ENCODE measurements around the gene COL4A2.

The COL4A2 gene

DNA sequence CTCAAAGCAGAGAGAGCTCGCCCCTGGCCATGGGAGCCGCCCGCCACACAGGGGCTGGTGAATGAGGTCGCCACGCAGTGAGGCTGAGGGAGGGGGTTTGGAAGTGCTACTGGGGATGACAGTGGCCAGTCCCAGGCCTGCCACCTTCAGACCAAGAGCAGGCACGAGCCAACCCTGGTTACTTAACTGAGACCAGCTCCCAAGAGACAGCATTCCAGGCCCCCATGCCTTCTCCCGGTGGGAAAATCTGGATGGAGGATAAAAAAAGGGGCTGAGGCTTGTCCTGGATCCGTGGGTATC, 211.1 kb downstream of the COL4A2 start:
- Histone ChIP-seq H3F3A (ENCODE audit: low read depth) (no peaks in the 10 kb centered on the region), H3K79me2 (ENCODE audit: insufficient read depth, low read length) (peaks cover 8% of the 10 kb centered on the region; the same call in 1 of the 2 replicates), H3K36me3 (ENCODE audit: insufficient read depth, low read length) (peaks cover 34% of the 10 kb centered on the region; the same call in 1 of the 2 replicates), H3K9me2 (replicated peaks; ENCODE audit: low read depth, low read length) (no peaks in the 10 kb centered on the region), H3K4me2 (ENCODE audit: low read depth, low read length, poor library complexity, severe bottlenecking) (no peak overlapping the region), H3K27me3 (ENCODE audit: insufficient read depth, low read length, poor library complexity, severe bottlenecking) (no peaks in the 10 kb centered on the region), H3K4me3 (ENCODE audit: low read length, poor library complexity, severe bottlenecking) (no peak overlapping the region), H4K20me1 (ENCODE audit: insufficient read depth, low read length, poor library complexity, severe bottlenecking) (no peaks in the 10 kb centered on the region), H3K4me1 (ENCODE audit: insufficient read depth, low read length, poor library complexity, severe bottlenecking) (peaks cover 12% of the 10 kb centered on the region), H2AFZ (ENCODE audit: low read length) (no peak overlapping the region), H3K9me3 (ENCODE audit: insufficient read depth, low read depth, low read length) (no peaks in the 10 kb centered on the region), H3K9ac (ENCODE audit: low read depth, low read length, poor library complexity, severe bottlenecking) (no peak overlapping the region)
- no peak for TF ChIP-seq EZH2phosphoT487 (IDR thresholded peaks at IDR 0.05; ENCODE audit: borderline replicate concordance)
- TF ChIP-seq, protein P1, sequence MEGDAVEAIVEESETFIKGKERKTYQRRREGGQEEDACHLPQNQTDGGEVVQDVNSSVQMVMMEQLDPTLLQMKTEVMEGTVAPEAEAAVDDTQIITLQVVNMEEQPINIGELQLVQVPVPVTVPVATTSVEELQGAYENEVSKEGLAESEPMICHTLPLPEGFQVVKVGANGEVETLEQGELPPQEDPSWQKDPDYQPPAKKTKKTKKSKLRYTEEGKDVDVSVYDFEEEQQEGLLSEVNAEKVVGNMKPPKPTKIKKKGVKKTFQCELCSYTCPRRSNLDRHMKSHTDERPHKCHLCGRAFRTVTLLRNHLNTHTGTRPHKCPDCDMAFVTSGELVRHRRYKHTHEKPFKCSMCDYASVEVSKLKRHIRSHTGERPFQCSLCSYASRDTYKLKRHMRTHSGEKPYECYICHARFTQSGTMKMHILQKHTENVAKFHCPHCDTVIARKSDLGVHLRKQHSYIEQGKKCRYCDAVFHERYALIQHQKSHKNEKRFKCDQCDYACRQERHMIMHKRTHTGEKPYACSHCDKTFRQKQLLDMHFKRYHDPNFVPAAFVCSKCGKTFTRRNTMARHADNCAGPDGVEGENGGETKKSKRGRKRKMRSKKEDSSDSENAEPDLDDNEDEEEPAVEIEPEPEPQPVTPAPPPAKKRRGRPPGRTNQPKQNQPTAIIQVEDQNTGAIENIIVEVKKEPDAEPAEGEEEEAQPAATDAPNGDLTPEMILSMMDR (conservative IDR thresholded peaks at IDR 0.05; ENCODE audit: low read length), result no peak

DNA sequence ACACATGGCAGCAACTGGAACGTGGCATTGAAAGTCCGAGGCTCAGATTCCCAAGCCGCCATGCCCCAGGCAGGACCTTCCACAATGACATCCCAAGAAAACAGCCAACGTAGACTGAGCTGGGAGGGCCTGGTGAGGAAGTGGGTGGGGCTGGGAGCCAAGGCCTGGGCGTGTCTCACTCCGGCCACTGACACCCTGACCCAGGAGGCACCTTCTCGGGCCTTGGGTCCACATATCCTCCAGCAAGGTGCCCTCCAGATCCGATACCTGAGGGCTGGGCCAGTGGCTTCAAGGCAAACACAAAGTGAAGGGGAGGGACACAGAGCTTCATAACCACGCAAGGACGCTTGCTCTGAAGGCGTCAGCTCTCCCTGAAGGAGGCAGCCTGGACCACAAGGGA, 211.5 kb downstream of the COL4A2 start:
- no peaks in the 10 kb centered on the region for H3K27me3 ChIP-seq (ENCODE audit: insufficient read depth, low read length, poor library complexity, severe bottlenecking)
- no peaks in the 10 kb centered on the region for H3K9me3 ChIP-seq (ENCODE audit: insufficient read depth, low read depth, low read length)
- no peaks in the 10 kb centered on the region for H3K9me2 ChIP-seq (replicated peaks; ENCODE audit: low read depth, low read length)
- no peak overlapping the region for H3K4me3 ChIP-seq (ENCODE audit: low read length, poor library complexity, severe bottlenecking)
- H3K4me2 ChIP-seq (ENCODE audit: low read depth, low read length, poor library complexity, severe bottlenecking), result no peak overlapping the region
- peaks cover 38% of the 10 kb centered on the region; the same call in 1 of the 2 replicates for H3K36me3 ChIP-seq (ENCODE audit: insufficient read depth, low read length)
- peaks cover 16% of the 10 kb centered on the region for H3K4me1 ChIP-seq (ENCODE audit: insufficient read depth, low read length, poor library complexity, severe bottlenecking)
- no peak for TF ChIP-seq EZH2phosphoT487 (IDR thresholded peaks at IDR 0.05; ENCODE audit: borderline replicate concordance)
- TF ChIP-seq, protein P1 (conservative IDR thresholded peaks at IDR 0.05; ENCODE audit: low read length), result no peak
- H3F3A ChIP-seq (ENCODE audit: low read depth), result no peaks in the 10 kb centered on the region
- no peaks in the 10 kb centered on the region for H4K20me1 ChIP-seq (ENCODE audit: insufficient read depth, low read length, poor library complexity, severe bottlenecking)
- H3K79me2 ChIP-seq (ENCODE audit: insufficient read depth, low read length), result peaks cover 12% of the 10 kb centered on the region; the same call in 1 of the 2 replicates
- H3K9ac ChIP-seq (ENCODE audit: low read depth, low read length, poor library complexity, severe bottlenecking), result no peak overlapping the region
- no peak overlapping the region for H2AFZ ChIP-seq (ENCODE audit: low read length)

DNA sequence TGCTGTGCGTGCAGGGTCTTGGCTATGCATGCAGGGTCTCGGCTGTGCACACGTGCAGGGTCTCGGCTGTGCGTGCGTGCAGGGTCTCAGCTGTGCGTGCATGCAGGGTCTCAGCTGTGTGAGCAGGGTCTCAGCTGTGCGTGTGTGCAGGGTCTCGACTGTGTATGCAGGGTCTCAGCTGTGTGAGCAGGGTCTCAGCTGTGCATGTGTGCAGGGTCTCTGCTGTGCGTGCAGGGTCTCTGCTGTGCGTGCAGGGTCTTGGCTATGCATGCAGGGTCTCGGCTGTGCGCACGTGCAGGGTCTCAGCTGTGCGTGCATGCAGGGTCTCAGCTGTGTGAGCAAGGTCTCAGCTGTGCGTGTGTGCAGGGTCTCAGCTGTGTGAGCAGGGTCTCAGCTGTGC, 212.0 kb downstream of the COL4A2 start:
- Histone ChIP-seq H3K4me1 (ENCODE audit: insufficient read depth, low read length, poor library complexity, severe bottlenecking) (peaks cover 21% of the 10 kb centered on the region), H3K79me2 (ENCODE audit: insufficient read depth, low read length) (peaks cover 16% of the 10 kb centered on the region), H3K9me3 (ENCODE audit: insufficient read depth, low read depth, low read length) (no peaks in the 10 kb centered on the region), H2AFZ (ENCODE audit: low read length) (no peak overlapping the region), H3F3A (ENCODE audit: low read depth) (no peaks in the 10 kb centered on the region), H3K9me2 (replicated peaks; ENCODE audit: low read depth, low read length) (no peaks in the 10 kb centered on the region), H3K4me2 (ENCODE audit: low read depth, low read length, poor library complexity, severe bottlenecking) (no peak overlapping the region), H3K36me3 (ENCODE audit: insufficient read depth, low read length) (peaks cover 39% of the 10 kb centered on the region; the same call in 1 of the 2 replicates), H3K27me3 (ENCODE audit: insufficient read depth, low read length, poor library complexity, severe bottlenecking) (no peaks in the 10 kb centered on the region), H3K4me3 (ENCODE audit: low read length, poor library complexity, severe bottlenecking) (no peak overlapping the region), H4K20me1 (ENCODE audit: insufficient read depth, low read length, poor library complexity, severe bottlenecking) (no peaks in the 10 kb centered on the region), H3K9ac (ENCODE audit: low read depth, low read length, poor library complexity, severe bottlenecking) (no peak overlapping the region)
- TF ChIP-seq, protein P1 (conservative IDR thresholded peaks at IDR 0.05; ENCODE audit: low read length), result no peak
- no peak for TF ChIP-seq EZH2phosphoT487 (IDR thresholded peaks at IDR 0.05; ENCODE audit: borderline replicate concordance)
